Fibroblast of lung (primary cell): ENCODE results near the gene LDLRAD3. TPM values are rescaled to one million over a fixed set of nuclear protein-coding genes. Genes with fewer than 3 reads are reported as not detected.

Source experiments
- DNase-seq, 2 donors: peaks; one replicate each; pipeline versions ENCODE4 v3.0.0 to v3.0.0-alpha.2; 2010; ENCODE audit warnings: low read depth in 2 of 2
- H2AFZ ChIP-seq: 2 replicates; pipeline ENCODE4 v1.5.1; 2012; ENCODE audit warnings: low read length, control low read depth, inconsistent platforms
- H3K27ac ChIP-seq: 2 replicates; pipeline ENCODE4 v1.5.1; 2011; ENCODE audit warnings: low read length, control low read depth; ENCODE audit not compliant: insufficient read depth
- H3K27me3 ChIP-seq: 2 replicates; pipeline ENCODE4 v1.5.1; 2011; ENCODE audit warnings: mild to moderate bottlenecking, low read length; ENCODE audit not compliant: control insufficient read depth, insufficient read depth
- H3K36me3 ChIP-seq: 2 replicates; pipeline ENCODE4 v1.5.1; 2011; ENCODE audit warnings: low read length; ENCODE audit not compliant: control insufficient read depth, insufficient read depth
- H3K4me1 ChIP-seq: 2 replicates; pipeline ENCODE4 v1.5.1; 2011; ENCODE audit warnings: low read length; ENCODE audit not compliant: control insufficient read depth, insufficient read depth; ENCODE audit errors: extremely low read depth
- H3K4me2 ChIP-seq: 2 replicates; pipeline ENCODE4 v1.5.1; 2011; ENCODE audit warnings: low read length, control low read depth; ENCODE audit not compliant: insufficient read depth; ENCODE audit errors: extremely low read depth
- H3K4me3 ChIP-seq, 4 experiments: fragments of 200-600 bp in 1 of 4; sonication (generic) in 1 of 4; replicated peaks in 1 of 4; 2 replicates each; pipeline ENCODE4 v1.5.1; 2011 to 2016; ENCODE audit warnings: low read length in 4 of 4, low read depth in 3 of 4, mild to moderate bottlenecking in 3 of 4, control low read depth in 2 of 4, inconsistent platforms in 1 of 4, mixed read lengths in 1 of 4; ENCODE audit not compliant: insufficient read depth in 1 of 4; ENCODE audit errors: control extremely low read depth in 1 of 4
- H3K79me2 ChIP-seq: 2 replicates; pipeline ENCODE4 v1.5.1; 2012; ENCODE audit warnings: mild to moderate bottlenecking, low read length, inconsistent platforms; ENCODE audit not compliant: control insufficient read depth, insufficient read depth
- H3K9ac ChIP-seq: 2 replicates; pipeline ENCODE4 v1.5.1; 2011; ENCODE audit warnings: mild to moderate bottlenecking, low read length, control low read depth; ENCODE audit not compliant: insufficient read depth
- H3K9me3 ChIP-seq: 2 replicates; pipeline ENCODE4 v1.5.1; 2012; ENCODE audit warnings: low read depth, low read length; ENCODE audit not compliant: control insufficient read depth, insufficient read depth
- H4K20me1 ChIP-seq: 2 replicates; pipeline ENCODE4 v1.5.1; 2011; ENCODE audit warnings: low read length; ENCODE audit not compliant: control insufficient read depth, insufficient read depth; ENCODE audit errors: extremely low read depth
- CTCF ChIP-seq, 2 donors: IDR thresholded peaks in 1 of 2; conservative IDR thresholded peaks in 1 of 2; 1 replicate in 1 of 2; 2 replicates in 1 of 2; pipeline ENCODE4 v1.5.1; 2011 to 2012; ENCODE audit warnings: low read length in 2 of 2, control low read depth in 1 of 2, inconsistent platforms in 1 of 2, low read depth in 1 of 2, mild to moderate bottlenecking in 1 of 2
- EZH2 ChIP-seq: IDR thresholded peaks from 2 replicates; pipeline ENCODE4 v1.5.1; 2012; ENCODE audit warnings: low read length, control low read depth, mild to moderate bottlenecking; ENCODE audit errors: missing control alignments
- polyA plus RNA-seq, 2 donors: library from polyadenylated mRNA; depleted of rRNA in 1 of 2; stranded (reverse) in 1 of 2; unstranded in 1 of 2; fragments of >200 nt; gene quantifications; 2 replicates each; pipeline ENCODE4 v1.2.1, GENCODE V29; 2011 to 2012; ENCODE audit warnings: missing spikeins in 1 of 2
- total RNA-seq: library from RNA; depleted of rRNA; stranded (reverse); fragments of >200 nt; gene quantifications from 2 replicates; pipeline ENCODE4 v1.2.1, GENCODE V29; 2014

Gene LDLRAD3
- total and polyA plus RNA-seq, 2 donors (not counting 1 experiment from before 2014, with no cell fraction given): 3.8 to 7.8 TPM

GRCh38 chr11:36022882-36023281, 79.0 kb downstream of the LDLRAD3 start:
- H3K79me2 ChIP-seq: no peaks in the 10 kb centered on the region
- H3K9ac ChIP-seq: no peak overlapping the region
- TF ChIP-seq EZH2: no peak
- H3K27me3 ChIP-seq: no peaks in the 10 kb centered on the region
- H4K20me1 ChIP-seq: no peaks in the 10 kb centered on the region
- no peak overlapping the region for H3K4me2 ChIP-seq
- H3K9me3 ChIP-seq: no peaks in the 10 kb centered on the region
- no peak overlapping the region for H3K4me3 ChIP-seq
- no peaks in the 10 kb centered on the region for H3K36me3 ChIP-seq
- H2AFZ ChIP-seq: no peak overlapping the region
- DNase-seq: no peak
- no peaks in the 10 kb centered on the region for H3K4me1 ChIP-seq
- H3K27ac ChIP-seq: no peak overlapping the region

GRCh38 chr11:36023922-36024321, 80.1 kb downstream of the LDLRAD3 start:
- H4K20me1 ChIP-seq: no peaks in the 10 kb centered on the region
- no peaks in the 10 kb centered on the region for H3K4me1 ChIP-seq
- DNase-seq: peak; percentile 39 to 69
- H3K4me3 ChIP-seq: no peak overlapping the region
- TF ChIP-seq EZH2 (no peak), CTCF (conservative IDR thresholded peaks at IDR 0.05 in 1 of 2, IDR thresholded peaks at IDR 0.05 in 1 of 2; ENCODE audit: low read depth in 1 of 2, low read length in 2 of 2) (no peak)
- H3K27me3 ChIP-seq: no peaks in the 10 kb centered on the region
- no peaks in the 10 kb centered on the region for H3K79me2 ChIP-seq
- H3K36me3 ChIP-seq: no peaks in the 10 kb centered on the region
- no peak overlapping the region for H3K4me2 ChIP-seq
- no peaks in the 10 kb centered on the region for H3K9me3 ChIP-seq
- H2AFZ ChIP-seq: no peak overlapping the region
- no peak overlapping the region for H3K27ac ChIP-seq
- H3K9ac ChIP-seq: no peak overlapping the region

GRCh38 chr11:36024716-36025115, 80.9 kb downstream of the LDLRAD3 start:
- Histone ChIP-seq H4K20me1 (no peaks in the 10 kb centered on the region), H3K4me2 (no peak overlapping the region), H3K36me3 (no peaks in the 10 kb centered on the region), H3K4me1 (no peaks in the 10 kb centered on the region), H3K9me3 (no peaks in the 10 kb centered on the region), H3K79me2 (no peaks in the 10 kb centered on the region), H3K27me3 (no peaks in the 10 kb centered on the region), H3K4me3 (no peak overlapping the region), H2AFZ (no peak overlapping the region), H3K27ac (no peak overlapping the region), H3K9ac (no peak overlapping the region)
- no peak for DNase-seq
- TF ChIP-seq EZH2 (no peak), CTCF (conservative IDR thresholded peaks at IDR 0.05 in 1 of 2, IDR thresholded peaks at IDR 0.05 in 1 of 2; ENCODE audit: low read depth in 1 of 2, low read length in 2 of 2) (no peak)
